NCI-H748 (cell line): ENCODE measurements around the gene KLRF1.
"Not testable (repeated sequence)": the region's sequence is repeated elsewhere in the genome, so short reads cannot be mapped to it uniquely, and the experiment has no call there.

Source experiments
- DNase-seq: peaks from one replicate; lab custom pipeline; 2025; ENCODE audit not compliant: unreplicated experiment; lab: John Stamatoyannopoulos, UW

Gene KLRF1

GRCh38 chr12:9869307-9870161 is 42.3 kb downstream of the KLRF1 start, which contains the start of gene CLEC2B:
CLEC2B (minus strand) TSS chr12:9869354.
- peak; percentile 10 for DNase-seq

DNA sequence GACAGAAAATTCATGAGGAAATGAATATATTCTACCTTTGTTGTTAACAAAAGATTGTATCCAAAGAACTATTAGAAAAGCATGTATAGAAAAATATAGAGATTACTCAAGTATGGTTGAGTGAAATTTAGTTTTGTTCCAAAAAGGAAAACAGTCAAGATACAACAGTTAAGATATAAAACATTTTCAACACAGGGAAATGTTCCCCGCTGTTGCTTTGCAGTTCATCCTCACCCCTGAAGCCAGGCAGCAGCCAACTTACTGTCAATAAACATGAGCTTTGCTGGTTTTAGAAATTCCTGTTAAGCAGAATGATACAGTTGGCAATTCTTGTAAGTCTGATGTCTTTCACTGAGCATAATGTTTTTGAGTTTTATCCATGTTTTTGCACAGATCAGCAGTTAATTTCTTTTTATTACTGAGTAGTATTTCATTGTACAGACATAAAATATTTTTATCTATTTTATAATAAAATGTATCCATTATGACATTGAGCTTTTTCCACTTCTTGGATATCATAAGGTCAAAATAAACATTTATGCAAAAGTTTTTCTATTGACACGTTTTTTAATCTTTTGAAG is 43.1 kb downstream of the KLRF1 start:
- no peak for DNase-seq

- peak; percentile 1 for DNase-seq
Measured at GRCh38 chr12:9872162-9872561, 44.9 kb downstream of the KLRF1 start.

DNA sequence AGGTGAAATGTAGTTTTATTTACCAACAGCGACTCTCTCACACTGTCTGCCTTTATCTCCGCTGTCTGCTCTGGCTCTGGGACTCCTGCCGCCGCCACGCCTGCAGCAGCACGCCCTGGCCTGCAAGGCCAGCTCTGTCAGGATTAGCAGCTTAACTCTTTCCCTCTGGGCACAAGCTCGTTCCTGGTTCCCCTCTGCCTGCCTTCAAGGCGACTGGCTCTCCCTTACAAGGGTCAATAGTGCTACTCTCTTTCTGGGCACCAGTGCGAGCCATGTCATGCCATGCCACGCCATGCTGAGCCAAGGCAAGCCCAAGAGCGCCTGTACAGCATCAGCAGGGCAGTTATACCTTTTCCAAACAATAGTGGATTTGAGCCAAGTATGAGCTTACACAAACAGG is 45.5 kb downstream of the KLRF1 start:
- no peak for DNase-seq

DNA sequence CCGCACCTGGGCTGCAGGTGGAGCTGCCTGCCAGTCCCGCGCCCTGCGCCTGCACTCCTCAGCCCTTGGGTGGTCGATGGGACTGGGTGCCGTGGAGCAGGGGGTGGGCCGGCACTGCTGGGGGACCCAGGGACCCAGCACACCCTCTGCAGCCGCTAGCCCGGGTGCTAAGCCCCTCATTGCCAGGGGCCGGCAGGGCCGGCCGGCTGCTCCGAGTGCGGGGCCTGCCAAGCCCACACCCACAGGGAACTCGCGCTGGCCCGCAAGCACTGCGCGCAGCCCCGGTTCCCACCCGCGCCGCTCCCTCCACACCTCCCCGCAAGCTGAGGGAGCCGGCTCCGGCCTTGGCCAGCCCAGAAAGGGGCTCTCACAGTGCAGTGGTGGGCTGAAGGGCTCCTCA is 48.8 kb downstream of the KLRF1 start:
- not testable (repeated sequence) for DNase-seq

GRCh38 chr12:9880532-9881078 is 53.3 kb downstream of the KLRF1 start:
- DNase-seq = no peak

- no peak for DNase-seq
Measured at GRCh38 chr12:9881246-9881645, 54.0 kb downstream of the KLRF1 start, which contains the start of gene KLRF2. KLRF2 (plus strand) TSS chr12:9881489; CDS start chr12:9881596, 107 bp downstream.

- DNase-seq = no peak
Measured at GRCh38 chr12:9881988-9882387, 54.7 kb downstream of the KLRF1 start.

DNA sequence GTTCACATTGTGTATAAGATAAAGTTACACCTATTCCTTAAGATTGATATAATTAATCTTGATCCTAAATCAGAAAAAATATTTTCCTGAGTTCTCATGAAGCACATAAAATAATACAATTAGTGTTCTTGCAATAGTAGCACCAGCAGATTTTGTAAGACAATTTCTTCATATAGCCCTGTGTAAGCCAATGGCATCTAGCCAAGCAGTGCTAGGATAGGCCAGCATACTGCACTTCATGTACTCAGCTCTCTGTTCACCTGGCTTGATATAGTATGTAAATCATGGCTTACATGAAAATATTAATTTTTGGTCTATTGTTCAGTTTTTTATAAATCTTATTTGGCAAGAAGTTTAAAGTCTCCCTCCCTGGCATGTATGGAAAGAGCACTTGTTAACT is 55.9 kb downstream of the KLRF1 start:
- DNase-seq = no peak

DNA sequence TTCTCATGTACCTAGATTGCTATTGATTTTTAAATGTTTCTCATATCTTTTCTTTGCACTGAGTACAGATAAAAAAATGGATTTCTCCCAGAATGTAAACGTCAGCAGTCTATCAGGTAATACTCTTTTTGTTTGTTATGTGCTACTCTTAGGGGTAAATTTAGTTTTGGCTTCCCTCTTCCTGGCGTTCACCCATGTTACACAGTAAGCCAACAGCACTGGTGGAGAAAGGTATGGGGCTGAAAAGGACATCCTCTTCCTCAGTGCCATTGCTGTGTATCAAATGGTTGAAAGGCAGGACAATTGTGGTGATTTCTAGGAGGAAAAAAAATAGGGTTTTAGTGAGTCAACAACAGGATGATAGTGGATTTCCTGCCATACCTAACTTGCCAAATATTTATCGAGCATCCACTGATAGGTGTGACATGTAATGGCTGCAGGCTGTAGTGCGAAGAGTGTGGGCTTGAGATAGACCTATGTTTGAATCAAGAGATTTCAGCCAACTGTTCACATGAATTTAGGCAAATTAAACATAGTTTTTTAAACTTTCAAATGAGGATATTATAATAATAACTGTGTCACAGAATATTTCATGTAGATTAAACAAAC is 61.5 kb downstream of the KLRF1 start:
- DNase-seq = peak; percentile 70
